ENCODE results near the gene CAPN10.

Gene CAPN10

GRCh38 chr2:240574386-240575100 is 12.0 kb upstream of the CAPN10 start:
- DNase-seq (ENCODE audit: low read depth in 2 of 2) = no peak

DNA sequence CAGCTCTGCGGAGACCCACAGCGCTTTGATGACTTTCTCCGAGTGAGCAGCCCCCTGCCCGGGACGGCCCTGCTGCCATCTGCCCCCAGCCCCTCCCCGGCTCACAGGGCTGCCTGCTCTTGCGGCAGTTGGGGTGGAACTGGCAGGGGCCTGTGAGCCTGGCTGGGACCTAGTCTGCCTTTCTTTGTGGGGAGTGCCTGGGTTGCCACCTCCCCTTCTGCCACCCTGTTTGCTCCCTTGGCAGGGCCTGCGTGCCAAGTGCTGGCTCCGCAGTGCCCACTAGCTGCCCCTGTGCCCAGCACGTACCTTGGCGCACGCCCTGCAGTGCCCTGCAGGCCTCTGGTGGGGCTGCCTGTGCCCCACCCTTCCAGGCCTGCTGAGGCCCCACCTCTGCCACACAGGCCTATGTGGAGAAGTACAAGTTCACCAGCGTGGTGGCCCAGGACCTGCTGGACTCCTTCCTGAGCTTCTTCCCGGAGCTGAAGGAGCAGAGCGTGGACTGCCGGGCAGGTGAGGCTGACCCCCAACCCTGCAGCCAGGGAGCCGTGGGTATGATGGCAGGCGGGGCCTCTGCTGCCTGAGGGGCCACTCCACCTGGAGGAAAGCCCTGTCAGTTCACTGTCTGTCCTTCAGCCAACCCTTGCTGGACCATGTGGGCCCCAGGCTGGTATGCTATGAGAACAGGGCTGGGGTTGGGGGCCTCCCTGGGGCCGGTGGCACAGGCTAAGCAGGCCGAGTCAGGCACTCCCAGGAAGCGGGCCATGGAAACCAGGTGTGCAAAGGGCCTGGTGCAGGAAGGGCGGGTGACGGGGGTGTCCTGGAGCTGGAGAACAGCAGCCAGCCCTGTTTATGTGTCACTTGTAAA is 11.2 kb upstream of the CAPN10 start:
- no peak for DNase-seq (ENCODE audit: low read depth in 2 of 2)

GRCh38 chr2:240576036-240576435 is 10.5 kb upstream of the CAPN10 start:
- DNase-seq (ENCODE audit: low read depth in 2 of 2) = no peak

GRCh38 chr2:240576436-240577205 is 9.9 kb upstream of the CAPN10 start:
- no peak for DNase-seq (ENCODE audit: low read depth in 2 of 2)

GRCh38 chr2:240577281-240578109 is 9.0 kb upstream of the CAPN10 start:
- DNase-seq (ENCODE audit: low read depth in 2 of 2) = no peak

- no peak for DNase-seq (ENCODE audit: low read depth in 2 of 2)
These were observed 8.5 kb upstream of the CAPN10 start for GRCh38 chr2:240578110-240578450.

- no peak for DNase-seq (ENCODE audit: low read depth in 2 of 2)
These were observed 8.0 kb upstream of the CAPN10 start for GRCh38 chr2:240578488-240578887.

DNA sequence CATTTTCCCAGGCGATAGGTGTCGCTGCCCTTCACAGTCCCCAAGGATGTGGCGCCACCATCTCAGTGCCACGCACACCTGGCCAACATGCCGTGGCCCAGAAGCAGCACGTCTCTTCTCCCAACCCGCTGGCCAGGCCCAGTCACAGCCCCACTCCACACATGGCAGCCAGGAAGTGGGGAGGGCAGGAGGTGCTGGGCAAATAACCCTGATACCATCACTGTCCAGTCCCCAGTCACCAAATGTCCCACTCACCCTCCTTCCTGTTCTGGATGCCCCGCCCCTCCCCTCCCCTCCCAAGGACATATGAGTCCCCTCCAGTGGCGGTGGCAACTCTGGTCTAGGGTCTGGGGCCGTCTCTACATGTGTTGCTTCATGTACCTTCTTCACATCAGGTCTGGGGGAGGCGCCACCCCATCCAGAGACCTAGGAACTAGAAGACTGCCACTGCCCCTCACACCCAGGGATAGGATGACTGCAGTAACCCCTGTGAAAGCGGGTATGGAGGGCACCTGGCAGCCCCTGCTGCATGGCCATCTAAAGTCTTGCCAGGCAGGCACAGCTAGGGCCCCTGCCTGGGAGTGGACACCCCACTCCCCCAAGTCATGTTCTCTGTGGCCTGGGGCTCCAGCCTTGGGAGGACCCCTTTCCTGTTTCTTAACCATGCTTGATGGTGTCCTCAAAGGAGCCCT is 7.3 kb upstream of the CAPN10 start:
- no peak for DNase-seq (ENCODE audit: low read depth in 2 of 2)

DNA sequence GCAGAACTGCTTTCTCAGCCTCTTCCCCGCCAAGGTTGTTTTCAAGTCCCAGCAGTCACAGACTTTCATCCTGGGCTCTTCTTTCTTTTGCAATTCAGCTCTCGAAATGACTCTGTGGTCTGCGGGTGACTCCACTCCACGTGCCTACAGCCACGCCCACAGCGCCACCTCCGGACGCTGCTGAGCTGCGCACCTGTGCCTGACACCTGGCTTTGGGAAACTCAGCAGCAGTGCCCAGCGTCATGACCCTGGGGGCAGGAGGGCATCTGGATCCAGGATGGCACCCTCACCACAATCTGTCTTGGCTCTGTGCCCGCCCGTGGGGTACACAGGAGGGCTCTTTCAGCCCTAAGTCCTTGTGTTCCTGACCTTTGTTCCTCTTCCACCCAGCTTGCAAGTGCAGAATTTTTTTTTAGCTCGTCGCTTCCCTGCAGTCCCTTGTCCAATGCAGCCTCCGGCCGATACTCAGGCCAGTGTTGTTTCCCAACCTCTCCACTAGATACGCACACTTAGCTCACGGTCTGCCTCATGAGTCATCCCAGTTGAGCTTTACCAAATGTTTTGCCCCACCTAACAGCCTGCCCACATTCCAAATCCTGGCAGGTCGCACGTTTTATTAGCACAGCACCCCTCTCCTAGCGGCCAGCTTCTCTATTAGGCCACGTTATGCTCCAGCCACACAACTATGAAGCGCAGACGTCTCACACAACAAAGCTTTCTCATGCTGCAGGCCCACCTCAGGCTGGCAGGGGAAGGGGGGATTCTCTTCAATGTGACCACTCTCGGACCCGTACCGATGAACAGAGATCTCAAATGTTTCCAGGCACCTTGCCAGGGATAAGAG is 6.5 kb upstream of the CAPN10 start:
- DNase-seq (ENCODE audit: low read depth in 2 of 2) = peak in 1 of 2 donors; percentile 45

GRCh38 chr2:240581811-240582210 is 4.7 kb upstream of the CAPN10 start:
- DNase-seq (ENCODE audit: low read depth in 2 of 2) = no peak

GRCh38 chr2:240582781-240583180 is 3.8 kb upstream of the CAPN10 start:
- no peak for DNase-seq (ENCODE audit: low read depth in 2 of 2)

GRCh38 chr2:240583774-240584173 is 2.8 kb upstream of the CAPN10 start:
- DNase-seq (ENCODE audit: low read depth in 2 of 2) = no peak

GRCh38 chr2:240584486-240585031 is 2.0 kb upstream of the CAPN10 start:
- no peak for DNase-seq (ENCODE audit: low read depth in 2 of 2)

- DNase-seq (ENCODE audit: low read depth in 2 of 2) = no peak
These were observed 1.4 kb upstream of the CAPN10 start for GRCh38 chr2:240585101-240585500.

- no peak for DNase-seq (ENCODE audit: low read depth in 2 of 2)
These were observed 795 bp upstream of the CAPN10 start for GRCh38 chr2:240585681-240586197.

DNA sequence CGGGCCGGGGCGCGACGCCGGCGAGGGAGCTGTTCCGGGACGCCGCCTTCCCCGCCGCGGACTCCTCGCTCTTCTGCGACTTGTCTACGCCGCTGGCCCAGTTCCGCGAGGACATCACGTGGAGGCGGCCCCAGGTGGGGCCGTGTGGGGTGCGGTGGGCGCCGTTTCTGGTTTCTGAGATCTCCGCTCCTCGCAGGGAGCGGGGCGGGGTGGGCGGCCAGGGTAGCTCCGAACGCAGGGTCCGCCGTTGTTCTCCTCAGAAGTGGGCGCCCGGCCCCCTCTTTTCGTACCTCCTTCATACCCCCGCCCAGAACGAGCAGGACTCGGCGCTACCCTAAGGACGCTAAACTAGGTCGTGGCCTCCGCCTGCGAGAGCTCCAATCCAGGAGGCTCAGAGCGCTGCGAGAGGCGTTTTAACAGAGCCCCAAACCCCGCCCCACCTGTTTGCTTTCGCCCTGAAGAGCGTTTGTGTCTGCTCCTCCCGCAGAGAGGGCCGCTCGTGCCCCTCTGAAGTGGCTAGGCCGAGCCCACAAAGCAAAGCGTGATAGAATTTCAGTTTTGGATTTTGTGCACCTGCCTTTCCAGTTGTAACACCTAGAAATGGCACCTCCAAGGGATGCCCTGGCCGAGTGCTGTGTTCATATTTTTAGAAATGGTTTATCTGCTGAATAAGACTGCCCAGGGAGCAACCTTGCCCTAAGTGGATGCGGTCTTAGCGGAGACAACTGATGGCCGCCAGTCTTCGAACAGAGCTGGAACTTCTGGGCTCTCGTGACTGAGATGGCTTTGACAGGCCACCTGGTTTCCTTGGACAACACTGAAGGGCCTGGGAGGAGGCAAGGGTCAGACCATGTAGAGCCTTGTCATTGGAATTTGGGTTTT is 626 bp downstream of the CAPN10 start:
- DNase-seq (ENCODE audit: low read depth in 2 of 2) = peak in 1 of 2 donors; percentile 29

- no peak for DNase-seq (ENCODE audit: low read depth in 2 of 2)
These were observed 1.6 kb downstream of the CAPN10 start for GRCh38 chr2:240588006-240588655.

GRCh38 chr2:240588669-240589068 is 2.1 kb downstream of the CAPN10 start:
- no peak for DNase-seq (ENCODE audit: low read depth in 2 of 2)

Measured in stimulated activated CD8-positive, alpha-beta memory T cell treated with anti-CD3 and anti-CD28 coated beads, Interleukin-15, amount 100 ng/mL, for 4 hours (primary cell).